Adrenal gland (tissue), 5 donors: ENCODE results near the gene GJB4.

Experiments used
- CTCF ChIP-seq, 6 experiments: fragments of 450-650 bp in 4 of 6; fragments of 200-600 bp in 2 of 6; sonication (generic) in 1 of 6; IDR thresholded peaks; 1 replicate in 5 of 6; 2 replicates in 1 of 6; pipeline versions ENCODE4 v1.5.1 to v1.8.0; 2016 to 2021; ENCODE audit warnings: antibody characterized with exemption in 6 of 6, mild to moderate bottlenecking in 2 of 6, moderate library complexity in 1 of 6
- POLR2A ChIP-seq, 2 donors: fragments of 450-650 bp; IDR thresholded peaks; one replicate each; pipeline ENCODE4 v1.6.1; 2017; ENCODE audit warnings: antibody characterized with exemption in 2 of 2, mild to moderate bottlenecking in 2 of 2, moderate library complexity in 1 of 2
- donor health status: DM: no; HTN: no; CAD: no.

- TF ChIP-seq CTCF (IDR thresholded peaks at IDR 0.05) (no peak), POLR2A (IDR thresholded peaks at IDR 0.05) (no peak)
Observed at GRCh38 chr1:34746785-34747637, 12.5 kb upstream of the GJB4 start.
